WI38 (cell line): ENCODE measurements around the gene HMGN4.

Experiments
- H3K4me3 ChIP-seq: 2 replicates; pipeline ENCODE4 v1.5.1; 2011; ENCODE audit warnings: low read depth, mild to moderate bottlenecking, control low read depth, low read length
- CTCF ChIP-seq: IDR thresholded peaks from 2 replicates; pipeline ENCODE4 v1.5.1; 2012; ENCODE audit warnings: low read depth, mild to moderate bottlenecking, control low read depth, low read length

Gene HMGN4

DNA sequence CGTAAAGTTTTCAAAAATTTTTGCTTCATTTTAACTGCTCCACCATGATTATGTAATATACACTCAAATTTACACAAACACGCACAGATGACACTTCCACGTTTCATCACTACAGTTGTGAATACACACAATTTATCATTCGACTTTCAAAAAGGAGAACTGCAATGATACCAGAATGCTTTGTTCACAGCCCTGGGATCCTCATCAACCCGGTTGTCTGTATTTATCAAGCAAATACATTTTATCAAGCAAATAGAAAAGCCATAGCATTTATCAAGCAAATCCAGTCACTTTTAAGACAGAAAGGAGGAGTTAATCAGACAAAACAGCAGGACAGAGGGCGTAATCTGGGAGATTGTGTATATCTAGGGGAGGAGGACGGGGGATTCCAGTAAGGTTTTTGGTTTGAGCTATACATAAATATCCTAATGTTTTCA is 38.3 kb downstream of the HMGN4 start:
- H3K4me3 ChIP-seq: peak overlapping the region; percentile 57
- no peak for TF ChIP-seq CTCF

GRCh38 chr6:26576929-26577719 is 39.0 kb downstream of the HMGN4 start:
- H3K4me3 ChIP-seq: peak overlapping the region; percentile 57
- TF ChIP-seq CTCF: no peak

DNA sequence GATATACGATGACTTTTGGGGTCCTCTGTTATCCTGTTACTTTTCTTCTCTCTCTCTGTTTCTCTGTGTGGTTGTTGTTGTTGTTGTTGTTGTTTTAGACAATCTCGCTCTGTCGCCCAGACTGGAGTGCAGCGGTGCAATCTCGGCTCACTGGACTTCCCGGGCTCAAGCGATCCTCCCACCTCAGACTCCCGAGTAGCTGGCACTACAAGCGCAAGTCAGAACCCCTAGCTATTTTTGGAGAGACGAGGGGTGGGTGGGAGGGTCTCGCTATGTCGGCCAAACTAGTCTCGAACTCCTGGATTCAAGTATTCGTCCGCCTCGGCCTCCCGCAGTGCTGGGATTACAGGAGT is 39.5 kb downstream of the HMGN4 start:
- H3K4me3 ChIP-seq: peak overlapping the region; percentile 57
- TF ChIP-seq CTCF: no peak

GRCh38 chr6:26578279-26578678 is 40.1 kb downstream of the HMGN4 start:
- no peak for TF ChIP-seq CTCF
- H3K4me3 ChIP-seq: no peak overlapping the region

DNA sequence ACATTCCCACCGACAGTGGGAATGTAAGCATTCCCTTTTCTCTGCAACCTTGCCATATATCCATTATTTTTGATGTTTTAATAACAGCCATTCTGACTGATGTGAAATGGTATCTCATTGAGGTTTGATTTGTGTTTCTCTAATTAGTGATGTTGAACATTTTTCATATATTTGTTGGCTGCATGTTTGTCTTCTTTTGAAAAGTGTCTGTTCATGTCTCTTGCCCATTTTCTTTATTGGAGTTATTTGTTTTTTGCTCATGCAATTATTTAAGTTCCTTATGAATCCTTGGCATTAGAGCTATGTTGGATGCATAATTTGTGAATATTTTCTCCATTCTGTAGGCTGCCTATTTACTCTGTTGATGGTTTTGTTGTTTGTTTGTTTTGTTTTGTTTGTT is 40.6 kb downstream of the HMGN4 start:
- H3K4me3 ChIP-seq: no peak overlapping the region
- no peak for TF ChIP-seq CTCF

- no peak overlapping the region for H3K4me3 ChIP-seq
Observed at GRCh38 chr6:26581164-26581915, 43.2 kb downstream of the HMGN4 start.

More at GRCh38 chr6:26581164-26581915, 43.2 kb downstream of the HMGN4 start:
- no peak for TF ChIP-seq CTCF
